Thoracic aorta (tissue), 2 donors: ENCODE data around the gene ZNF326. TPM values are rescaled to one million over a fixed set of nuclear protein-coding genes. Genes with fewer than 3 reads are reported as not detected.

ENCODE experiments used
- ATAC-seq: fragments of 150-250 bp; one replicate; pipeline ENCODE4 v1.8.0; 2017; ENCODE audit warnings: low read depth; ENCODE audit not compliant: insufficient number of reproducible peaks, low FRiP score
- DNase-seq: peaks from one replicate; pipeline ENCODE4 v3.0.0-alpha.2; 2020; ENCODE audit warnings: low spot score
- H3K27ac ChIP-seq, 2 donors: fragments of 200-600 bp; sonication (generic); 1 replicate in 1 of 2; 2 replicates in 1 of 2; pipeline ENCODE4 v1.5.1; 2016; ENCODE audit warnings: mild to moderate bottlenecking in 2 of 2, moderate library complexity in 2 of 2
- H3K27me3 ChIP-seq: fragments of 200-600 bp; sonication (generic); replicated peaks from 2 replicates; pipeline ENCODE4 v1.6.0; 2016; ENCODE audit warnings: mild to moderate bottlenecking; ENCODE audit not compliant: insufficient read depth
- H3K36me3 ChIP-seq: fragments of 200-600 bp; sonication (generic); one replicate; pipeline ENCODE4 v1.5.1; 2016
- H3K4me1 ChIP-seq, 2 donors: fragments of 200-600 bp; sonication (generic); 1 replicate in 1 of 2; 2 replicates in 1 of 2; pipeline versions ENCODE4 v1.5.1 to v1.6.0; 2016; ENCODE audit warnings: low read depth in 2 of 2, mild to moderate bottlenecking in 1 of 2; ENCODE audit not compliant: control insufficient read depth in 1 of 2
- H3K4me3 ChIP-seq: fragments of 200-600 bp; sonication (generic); 2 replicates; pipeline ENCODE4 v1.5.1; 2016; ENCODE audit warnings: mild to moderate bottlenecking
- H3K9me3 ChIP-seq: fragments of 200-600 bp; sonication (generic); 2 replicates; pipeline ENCODE4 v1.5.1; 2016
- CTCF ChIP-seq: fragments of 200-600 bp; sonication (generic); IDR thresholded peaks from one replicate; pipeline ENCODE4 v1.5.1; 2019; ENCODE audit warnings: antibody characterized with exemption
- total RNA-seq, 2 donors: library from RNA; depleted of rRNA; stranded (reverse); fragments of >200 nt; gene quantifications; one replicate each; pipeline versions ENCODE4 v1.1.0 to v1.2.3, GENCODE V29; 2016

ZNF326 gene
- total RNA-seq, 2 donors from 2014 or later: 21.8 to 31.1 TPM

GRCh38 chr1:89999208-89999607 lies 4.3 kb downstream of the ZNF326 start:
- H3K4me1 ChIP-seq: peaks cover 15 to 35% of the 10 kb centered on the region in 2 donors
- H3K9me3 ChIP-seq: no peaks in the 10 kb centered on the region
- no peak for DNase-seq
- no peak overlapping the region for H3K4me3 ChIP-seq
- no peaks in the 10 kb centered on the region for H3K27me3 ChIP-seq
- ATAC-seq: no peak
- no peak overlapping the region for H3K27ac ChIP-seq
- H3K36me3 ChIP-seq: no peaks in the 10 kb centered on the region
- no peak for TF ChIP-seq CTCF

GRCh38 chr1:89999628-90000027 lies 4.7 kb downstream of the ZNF326 start:
- Histone ChIP-seq H3K4me3 (no peak overlapping the region), H3K27ac (no peak overlapping the region), H3K36me3 (no peaks in the 10 kb centered on the region), H3K27me3 (no peaks in the 10 kb centered on the region), H3K4me1 (peaks cover 15 to 35% of the 10 kb centered on the region in 2 donors), H3K9me3 (no peaks in the 10 kb centered on the region)
- DNase-seq: no peak
- no peak for ATAC-seq
- TF ChIP-seq CTCF: no peak

GRCh38 chr1:90000934-90001676 lies 6.2 kb downstream of the ZNF326 start:
- DNase-seq: no peak
- Histone ChIP-seq H3K9me3 (no peaks in the 10 kb centered on the region), H3K4me1 (peaks cover 13 to 31% of the 10 kb centered on the region in 2 donors)

GRCh38 chr1:90007979-90008404 lies 13.1 kb downstream of the ZNF326 start:
- no peak for DNase-seq
- H3K36me3 ChIP-seq: peaks cover 19% of the 10 kb centered on the region
- no peaks in the 10 kb centered on the region for H3K9me3 ChIP-seq
- H3K4me3 ChIP-seq: no peak overlapping the region
- no peak for TF ChIP-seq CTCF
- no peak for ATAC-seq
- peaks cover 0 to 3% of the 10 kb centered on the region in 2 donors for H3K4me1 ChIP-seq
- H3K27me3 ChIP-seq: no peaks in the 10 kb centered on the region
- no peak overlapping the region for H3K27ac ChIP-seq

More at GRCh38 chr1:90000934-90001676, 6.2 kb downstream of the ZNF326 start:
- peaks cover 4% of the 10 kb centered on the region for H3K36me3 ChIP-seq
- no peak overlapping the region for H3K4me3 ChIP-seq
- H3K27ac ChIP-seq: no peak overlapping the region
- H3K27me3 ChIP-seq: no peaks in the 10 kb centered on the region
- ATAC-seq: no peak
- no peak for TF ChIP-seq CTCF

GRCh38 chr1:90012300-90012699 lies 17.4 kb downstream of the ZNF326 start:
- Histone ChIP-seq H3K4me3 (no peak overlapping the region), H3K36me3 (peaks cover 33% of the 10 kb centered on the region), H3K4me1 (no peaks in the 10 kb centered on the region), H3K27me3 (no peaks in the 10 kb centered on the region), H3K9me3 (no peaks in the 10 kb centered on the region), H3K27ac (no peak overlapping the region)
- no peak for TF ChIP-seq CTCF
- no peak for ATAC-seq
- DNase-seq: no peak
